ENCODE data around the gene WFIKKN1. TPM values are rescaled to one million over a fixed set of nuclear protein-coding genes. Genes with fewer than 3 reads are reported as not detected.
A peak's percentile ranks its signal among the peaks of the same experiment; 100 is the strongest.

Gene WFIKKN1
- total and polyA plus RNA-seq, 12 donors: 0.18 to 3.9 (median 0.45) TPM; not detected in 2

DNA sequence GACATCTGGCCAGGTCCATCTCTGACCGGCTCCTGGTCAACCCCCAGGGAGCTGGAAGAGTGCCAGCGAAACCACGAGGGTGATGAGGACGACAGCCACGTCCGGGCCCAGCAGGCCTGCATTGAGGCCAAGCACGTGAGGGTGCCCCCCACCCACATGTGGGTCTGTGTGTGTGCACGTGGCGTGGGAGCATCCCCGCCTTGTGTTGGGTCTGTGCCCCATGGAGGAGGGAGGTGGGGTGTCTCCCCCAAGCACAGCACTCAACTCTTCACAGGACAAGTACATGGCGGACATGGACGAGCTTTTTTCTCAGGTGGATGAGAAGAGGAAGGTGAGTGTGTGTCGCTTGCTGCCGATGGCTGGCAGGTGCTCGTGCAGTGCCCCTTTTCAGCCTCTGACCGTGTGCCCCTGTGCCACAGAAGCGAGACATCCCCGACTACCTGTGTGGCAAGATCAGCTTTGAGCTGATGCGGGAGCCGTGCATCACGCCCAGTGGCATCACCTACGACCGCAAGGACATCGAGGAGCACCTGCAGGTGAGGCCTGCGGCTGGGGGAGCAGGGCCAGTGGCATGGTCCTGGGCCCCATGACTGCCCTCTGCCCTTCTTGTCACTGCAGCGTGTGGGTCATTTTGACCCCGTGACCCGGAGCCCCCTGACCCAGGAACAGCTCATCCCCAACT lies 51.1 kb downstream of the WFIKKN1 start:
- H3K9me3 ChIP-seq (replicated peaks in 1 of 3): no peaks in the 10 kb centered on the region
- peaks cover 27 to 41% of the 10 kb centered on the region in 2 donors for H3K4me1 ChIP-seq (replicated peaks in 1 of 2)
- DNase-seq: peak in 2 of 7 donors; percentile 59 to 74
- H3K4me3 ChIP-seq: peak overlapping the region in 1 of 4 donors; percentile 99
- intact Hi-C loops (cut with DNase I): no loop called here
- H3K36me3 ChIP-seq (replicated peaks in 1 of 2): peaks cover 0 to 26% of the 10 kb centered on the region in 2 donors
- WGBS, 4 donors: 69 to 73% (median 71%) methylated on average over 15 to 28 of the region's 28 CpGs
- TF ChIP-seq, protein P1, sequence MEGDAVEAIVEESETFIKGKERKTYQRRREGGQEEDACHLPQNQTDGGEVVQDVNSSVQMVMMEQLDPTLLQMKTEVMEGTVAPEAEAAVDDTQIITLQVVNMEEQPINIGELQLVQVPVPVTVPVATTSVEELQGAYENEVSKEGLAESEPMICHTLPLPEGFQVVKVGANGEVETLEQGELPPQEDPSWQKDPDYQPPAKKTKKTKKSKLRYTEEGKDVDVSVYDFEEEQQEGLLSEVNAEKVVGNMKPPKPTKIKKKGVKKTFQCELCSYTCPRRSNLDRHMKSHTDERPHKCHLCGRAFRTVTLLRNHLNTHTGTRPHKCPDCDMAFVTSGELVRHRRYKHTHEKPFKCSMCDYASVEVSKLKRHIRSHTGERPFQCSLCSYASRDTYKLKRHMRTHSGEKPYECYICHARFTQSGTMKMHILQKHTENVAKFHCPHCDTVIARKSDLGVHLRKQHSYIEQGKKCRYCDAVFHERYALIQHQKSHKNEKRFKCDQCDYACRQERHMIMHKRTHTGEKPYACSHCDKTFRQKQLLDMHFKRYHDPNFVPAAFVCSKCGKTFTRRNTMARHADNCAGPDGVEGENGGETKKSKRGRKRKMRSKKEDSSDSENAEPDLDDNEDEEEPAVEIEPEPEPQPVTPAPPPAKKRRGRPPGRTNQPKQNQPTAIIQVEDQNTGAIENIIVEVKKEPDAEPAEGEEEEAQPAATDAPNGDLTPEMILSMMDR (IDR thresholded peaks at IDR 0.05): no peak
- no peak for TF ChIP-seq POLR2A (IDR thresholded peaks at IDR 0.05)
- H3K27ac ChIP-seq: peak overlapping the region in 1 of 5 donors; percentile 94
- no peaks in the 10 kb centered on the region for H3K27me3 ChIP-seq

DNA sequence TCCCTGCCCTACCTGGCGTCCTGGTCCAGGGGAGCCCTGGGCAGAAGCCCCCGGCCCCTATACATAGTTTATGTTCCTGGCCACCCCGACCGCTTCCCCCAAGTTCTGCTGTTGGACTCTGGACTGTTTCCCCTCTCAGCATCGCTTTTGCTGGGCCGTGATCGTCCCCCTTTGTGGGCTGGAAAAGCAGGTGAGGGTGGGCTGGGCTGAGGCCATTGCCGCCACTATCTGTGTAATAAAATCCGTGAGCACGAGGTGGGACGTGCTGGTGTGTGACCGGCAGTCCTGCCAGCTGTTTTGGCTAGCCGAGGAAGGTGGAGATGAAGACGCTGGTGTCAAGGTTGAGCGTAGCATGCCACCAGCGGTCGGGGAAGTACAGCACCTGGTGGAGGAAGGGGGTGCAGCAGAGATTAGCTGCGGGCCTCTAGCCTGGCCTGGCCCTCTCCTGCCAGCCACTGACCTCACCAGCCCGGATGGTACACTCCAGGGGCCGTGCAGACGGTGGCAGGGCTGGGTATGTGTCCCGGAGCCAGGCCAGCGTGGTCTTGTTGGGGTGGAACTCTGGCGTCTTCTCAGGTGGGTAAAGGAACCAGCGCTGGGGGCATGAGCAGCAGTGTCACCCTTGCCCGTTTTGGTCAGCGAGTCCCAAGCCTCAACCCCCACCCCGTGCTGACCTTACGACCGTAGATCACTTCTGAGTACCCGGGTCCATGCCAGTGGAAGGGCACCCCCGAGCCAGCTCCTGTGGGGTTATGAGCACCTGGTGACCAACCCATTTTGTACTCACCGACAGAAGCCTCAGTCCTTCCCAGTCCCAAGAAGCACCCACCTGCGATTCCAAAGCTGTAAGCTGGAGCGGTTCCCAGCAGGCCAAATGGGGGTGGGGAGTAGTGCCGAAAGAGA lies 52.0 kb downstream of the WFIKKN1 start:
- Histone ChIP-seq H3K4me1 (replicated peaks in 1 of 2) (peaks cover 27 to 41% of the 10 kb centered on the region in 2 donors), H3K27me3 (no peaks in the 10 kb centered on the region), H3K4me3 (no peak overlapping the region), H3K36me3 (replicated peaks in 1 of 2) (peaks cover 0 to 35% of the 10 kb centered on the region in 2 donors), H3K27ac (peak overlapping the region in 2 of 5 donors; percentile 38 to 79), H3K9me3 (replicated peaks in 1 of 3) (no peaks in the 10 kb centered on the region)
- WGBS, 4 donors: 68 to 77% (median 70%) methylated on average over 32 to 36 of the region's 36 CpGs
- TF ChIP-seq, protein P1 (IDR thresholded peaks at IDR 0.05): peak in 1 of 6 experiments; percentile 3
- peak in 1 of 2 donors; percentile 6 for TF ChIP-seq POLR2A (IDR thresholded peaks at IDR 0.05)
- peak in 1 of 7 donors; percentile 36 for DNase-seq
- intact Hi-C loops (cut with DNase I): no loop called here

DNA sequence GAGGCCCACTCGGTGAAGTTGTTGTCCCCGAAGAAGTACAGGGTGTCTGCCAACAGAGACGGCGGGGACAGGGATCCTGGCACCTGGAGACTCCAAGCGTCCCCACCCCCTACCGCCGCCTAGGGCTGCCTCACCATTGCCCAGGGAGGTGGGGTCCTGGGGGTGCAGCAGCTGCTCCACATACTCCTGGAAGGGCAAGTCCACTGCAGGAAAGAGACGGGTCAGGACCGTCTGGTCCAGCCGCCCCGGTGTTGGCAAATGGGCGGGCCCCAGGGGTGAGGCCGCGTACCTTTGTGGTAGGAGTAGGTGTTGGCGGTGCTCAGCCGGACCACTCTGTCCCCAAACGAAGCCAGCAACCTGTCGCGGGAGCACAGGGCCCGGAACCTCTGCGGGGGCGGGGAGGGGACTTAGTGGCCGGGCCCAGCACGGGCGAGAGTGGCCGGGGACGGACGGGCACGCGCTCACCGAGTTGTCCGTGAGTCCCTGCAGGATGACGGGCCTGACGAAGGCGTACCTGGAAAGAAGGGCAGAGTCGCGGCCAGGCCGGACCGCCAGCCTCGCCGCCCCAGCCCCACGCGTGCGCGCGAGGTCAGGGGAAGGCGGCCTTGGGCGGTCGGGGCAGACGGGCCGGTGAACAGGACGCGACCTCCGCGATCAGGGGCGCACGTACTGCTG lies 52.7 kb downstream of the WFIKKN1 start:
- Histone ChIP-seq H3K27ac (peak overlapping the region in 4 of 5 donors; percentile 38 to 90 (median 80)), H3K4me1 (replicated peaks in 1 of 2) (peaks cover 27 to 41% of the 10 kb centered on the region in 2 donors), H3K4me3 (peak overlapping the region in 2 of 4 donors; percentile 4 to 79), H3K9me3 (replicated peaks in 1 of 3) (no peaks in the 10 kb centered on the region), H3K36me3 (replicated peaks in 1 of 2) (peaks cover 0 to 36% of the 10 kb centered on the region in 2 donors), H3K27me3 (no peaks in the 10 kb centered on the region)
- TF ChIP-seq, protein P1 (IDR thresholded peaks at IDR 0.05): no peak
- TF ChIP-seq POLR2A (IDR thresholded peaks at IDR 0.05): no peak
- intact Hi-C loops (cut with DNase I): no loop called here
- DNase-seq: peak in 3 of 7 donors; percentile 38 to 57 (median 39)
- WGBS, 4 donors: 12 to 23% (median 17%) methylated on average over 22 to 57 of the region's 57 CpGs

Other genes with a start within 250 kb of the WFIKKN1 start
- gene PGAP6, start 249.0 kb upstream of the WFIKKN1 start, total RNA-seq: 10 to 100 TPM; 31.7 to 66.7 (median 45.0) TPM
- gene PGAP6, start 249.0 kb upstream of the WFIKKN1 start, polyA plus RNA-seq: 10 to 100 TPM; 18.2 to 55.5 (median 39.0) TPM
- gene NME4, start 233.8 kb upstream of the WFIKKN1 start, total RNA-seq: 100 to 1,000 TPM; 127 to 214 (median 166) TPM
- gene NME4, start 233.8 kb upstream of the WFIKKN1 start, polyA plus RNA-seq: 100 to 1,000 TPM in 2 of 3 donors, 10 to 100 TPM in 1; 67.8 to 492 (median 347) TPM
- gene DECR2, start 229.1 kb upstream of the WFIKKN1 start, total RNA-seq: 10 to 100 TPM; 15.8 to 65.5 (median 36.1) TPM
- gene DECR2, start 229.1 kb upstream of the WFIKKN1 start, polyA plus RNA-seq: 100 to 1,000 TPM in 2 of 3 donors, 1 to 10 TPM in 1; 5.9 to 143 (median 105) TPM
- gene RAB11FIP3, start 205.3 kb upstream of the WFIKKN1 start, total RNA-seq: 10 to 100 TPM; 15.6 to 53.0 (median 40.1) TPM
- gene RAB11FIP3, start 205.3 kb upstream of the WFIKKN1 start, polyA plus RNA-seq: 10 to 100 TPM; 12.7 to 63.4 (median 44.2) TPM
- gene CAPN15, start 103.3 kb upstream of the WFIKKN1 start, total RNA-seq: 10 to 100 TPM; 12.4 to 45.8 (median 42.9) TPM
- 10 to 100 TPM in 2 of 3 donors, 1 to 10 TPM in 1; 2.3 to 91.8 (median 56.8) TPM for gene CAPN15, start 103.3 kb upstream of the WFIKKN1 start, polyA plus RNA-seq
- gene PRR35, start 70.6 kb upstream of the WFIKKN1 start, total RNA-seq: not detected
- not detected for gene PRR35, start 70.6 kb upstream of the WFIKKN1 start, polyA plus RNA-seq
- gene NHLRC4, start 64.0 kb upstream of the WFIKKN1 start, total RNA-seq: 10 to 100 TPM in 5 of 9 donors, 1 to 10 TPM in 4; 1.6 to 22.3 (median 12.7) TPM
- 1 to 10 TPM in 2 of 3 donors, under 1 TPM in 1; 0.57 to 7.2 (median 3.3) TPM for gene NHLRC4, start 64.0 kb upstream of the WFIKKN1 start, polyA plus RNA-seq
- gene PIGQ, start 61.0 kb upstream of the WFIKKN1 start, total RNA-seq: 100 to 1,000 TPM in 1 of 9 donors, 10 to 100 TPM in 8; 21.1 to 107 (median 78.5) TPM
- 100 to 1,000 TPM in 2 of 3 donors, 10 to 100 TPM in 1; 12.7 to 317 (median 111) TPM for gene PIGQ, start 61.0 kb upstream of the WFIKKN1 start, polyA plus RNA-seq
- 10 to 100 TPM in 8 of 9 donors, 1 to 10 TPM in 1; 6.0 to 20.9 (median 15.8) TPM for gene RAB40C, start 40.9 kb upstream of the WFIKKN1 start, total RNA-seq
- 10 to 100 TPM in 2 of 3 donors, 1 to 10 TPM in 1; 2.3 to 36.2 (median 19.1) TPM for gene RAB40C, start 40.9 kb upstream of the WFIKKN1 start, polyA plus RNA-seq
- 100 to 1,000 TPM in 5 of 9 donors, 10 to 100 TPM in 4; 71.8 to 351 (median 122) TPM for gene METTL26, start 5.3 kb downstream of the WFIKKN1 start, total RNA-seq
- gene METTL26, start 5.3 kb downstream of the WFIKKN1 start, polyA plus RNA-seq: 100 to 1,000 TPM in 2 of 3 donors, 10 to 100 TPM in 1; 40.4 to 403 (median 328) TPM
- gene MCRIP2, start 10.8 kb downstream of the WFIKKN1 start, total RNA-seq: 100 to 1,000 TPM in 7 of 9 donors, 10 to 100 TPM in 2; 67.0 to 188 (median 149) TPM
- 100 to 1,000 TPM in 2 of 3 donors, 1 to 10 TPM in 1; 7.1 to 253 (median 241) TPM for gene MCRIP2, start 10.8 kb downstream of the WFIKKN1 start, polyA plus RNA-seq
- 10 to 100 TPM; 12.4 to 55.8 (median 23.5) TPM for gene WDR90, start 18.4 kb downstream of the WFIKKN1 start, total RNA-seq
- gene WDR90, start 18.4 kb downstream of the WFIKKN1 start, polyA plus RNA-seq: 100 to 1,000 TPM in 2 of 3 donors, 1 to 10 TPM in 1; 3.0 to 162 (median 125) TPM
- gene RHOT2, start 37.1 kb downstream of the WFIKKN1 start, total RNA-seq: 100 to 1,000 TPM in 2 of 9 donors, 10 to 100 TPM in 7; 34.7 to 177 (median 82.7) TPM
- 100 to 1,000 TPM in 2 of 3 donors, 10 to 100 TPM in 1; 37.9 to 462 (median 302) TPM for gene RHOT2, start 37.1 kb downstream of the WFIKKN1 start, polyA plus RNA-seq
- gene RHBDL1, start 44.7 kb downstream of the WFIKKN1 start, total RNA-seq: 10 to 100 TPM in 1 of 9 donors, 1 to 10 TPM in 8; 1.1 to 11.5 (median 3.7) TPM
- gene RHBDL1, start 44.7 kb downstream of the WFIKKN1 start, polyA plus RNA-seq: 10 to 100 TPM in 2 of 3 donors, under 1 TPM in 1; 0.13 to 21.1 (median 12.2) TPM
- 100 to 1,000 TPM; 160 to 339 (median 210) TPM for gene STUB1, start 49.4 kb downstream of the WFIKKN1 start, total RNA-seq
- gene STUB1, start 49.4 kb downstream of the WFIKKN1 start, polyA plus RNA-seq: 100 to 1,000 TPM; 121 to 199 (median 177) TPM
- 100 to 1,000 TPM in 3 of 9 donors, 10 to 100 TPM in 6; 50.9 to 137 (median 97.7) TPM for gene JMJD8, start 53.3 kb downstream of the WFIKKN1 start, total RNA-seq
- gene JMJD8, start 53.3 kb downstream of the WFIKKN1 start, polyA plus RNA-seq: 10 to 100 TPM; 50.8 to 97.7 (median 72.6) TPM
- gene WDR24, start 59.4 kb downstream of the WFIKKN1 start, total RNA-seq: 10 to 100 TPM in 8 of 9 donors, 1 to 10 TPM in 1; 2.7 to 24.5 (median 18.0) TPM
- gene WDR24, start 59.4 kb downstream of the WFIKKN1 start, polyA plus RNA-seq: 10 to 100 TPM in 2 of 3 donors, 1 to 10 TPM in 1; 2.2 to 15.0 (median 10.9) TPM
- gene FBXL16, start 74.8 kb downstream of the WFIKKN1 start, total RNA-seq: 10 to 100 TPM in 2 of 9 donors, 1 to 10 TPM in 4, under 1 TPM in 2, not detected in 1; 0.17 to 14.7 (median 2.1) TPM
- 10 to 100 TPM in 1 of 3 donors, 1 to 10 TPM in 2; 6.3 to 18.3 (median 7.0) TPM for gene FBXL16, start 74.8 kb downstream of the WFIKKN1 start, polyA plus RNA-seq
- 100 to 1,000 TPM in 1 of 9 donors, 10 to 100 TPM in 7, 1 to 10 TPM in 1; 9.6 to 189 (median 58.6) TPM for gene METRN, start 84.1 kb downstream of the WFIKKN1 start, total RNA-seq
- gene METRN, start 84.1 kb downstream of the WFIKKN1 start, polyA plus RNA-seq: 100 to 1,000 TPM in 2 of 3 donors, 1 to 10 TPM in 1; 1.3 to 128 (median 115) TPM
- gene ANTKMT, start 90.2 kb downstream of the WFIKKN1 start, total RNA-seq: 100 to 1,000 TPM in 1 of 9 donors, 10 to 100 TPM in 8; 36.8 to 127 (median 61.4) TPM
- 100 to 1,000 TPM in 2 of 3 donors, under 1 TPM in 1; 0.48 to 124 (median 104) TPM for gene ANTKMT, start 90.2 kb downstream of the WFIKKN1 start, polyA plus RNA-seq
- 1 to 10 TPM in 2 of 9 donors, under 1 TPM in 5, not detected in 2; 0.17 to 1.9 (median 0.84) TPM for gene CCDC78, start 95.5 kb downstream of the WFIKKN1 start, total RNA-seq
- gene CCDC78, start 95.5 kb downstream of the WFIKKN1 start, polyA plus RNA-seq: 10 to 100 TPM in 1 of 3 donors, 1 to 10 TPM in 1, under 1 TPM in 1; 0.64 to 49.9 (median 7.7) TPM
- 10 to 100 TPM in 1 of 9 donors, 1 to 10 TPM in 7, not detected in 1; 1.1 to 10.6 (median 5.3) TPM for gene HAGHL, start 96.1 kb downstream of the WFIKKN1 start, total RNA-seq
- 10 to 100 TPM in 2 of 3 donors, under 1 TPM in 1; 0.35 to 63.5 (median 11.0) TPM for gene HAGHL, start 96.1 kb downstream of the WFIKKN1 start, polyA plus RNA-seq
- gene CIAO3, start 110.0 kb downstream of the WFIKKN1 start, total RNA-seq: 10 to 100 TPM; 17.8 to 42.1 (median 26.8) TPM
- gene CIAO3, start 110.0 kb downstream of the WFIKKN1 start, polyA plus RNA-seq: 10 to 100 TPM in 2 of 3 donors, 1 to 10 TPM in 1; 8.9 to 99.4 (median 38.2) TPM
- gene MSLN, start 129.7 kb downstream of the WFIKKN1 start, total RNA-seq: under 1 TPM in 3 of 9 donors, not detected in 6; 0.17 to 0.46 (median 0.43) TPM
- under 1 TPM in 1 of 3 donors, not detected in 2; 0.13 TPM for gene MSLN, start 129.7 kb downstream of the WFIKKN1 start, polyA plus RNA-seq
- 10 to 100 TPM; 12.4 to 30.0 (median 18.6) TPM for gene RPUSD1, start 157.4 kb downstream of the WFIKKN1 start, total RNA-seq
- 10 to 100 TPM in 2 of 3 donors, 1 to 10 TPM in 1; 1.1 to 40.1 (median 23.3) TPM for gene RPUSD1, start 157.4 kb downstream of the WFIKKN1 start, polyA plus RNA-seq
- gene CHTF18, start 157.6 kb downstream of the WFIKKN1 start, total RNA-seq: 10 to 100 TPM in 4 of 9 donors, 1 to 10 TPM in 5; 1.7 to 25.7 (median 10.0) TPM
- 10 to 100 TPM in 2 of 3 donors, under 1 TPM in 1; 0.29 to 69.8 (median 60.8) TPM for gene CHTF18, start 157.6 kb downstream of the WFIKKN1 start, polyA plus RNA-seq
- gene GNG13, start 169.7 kb downstream of the WFIKKN1 start, total RNA-seq: not detected
- not detected for gene GNG13, start 169.7 kb downstream of the WFIKKN1 start, polyA plus RNA-seq